Measurements from ENCODE around the gene EPHA3.
"Not testable (repeated sequence)": the region's sequence is repeated elsewhere in the genome, so short reads cannot be mapped to it uniquely, and the experiment has no call there.

EPHA3 gene

GRCh38 chr3:89289574-89290190 lies 182.3 kb downstream of the EPHA3 start:
- no peak for DNase-seq

GRCh38 chr3:89297199-89297598 lies 189.8 kb downstream of the EPHA3 start:
- DNase-seq, result no peak

GRCh38 chr3:89300526-89300925 lies 193.1 kb downstream of the EPHA3 start:
- no peak for DNase-seq

GRCh38 chr3:89300981-89301380 lies 193.6 kb downstream of the EPHA3 start:
- no peak for DNase-seq

GRCh38 chr3:89303701-89304100 lies 196.3 kb downstream of the EPHA3 start:
- DNase-seq, result no peak

GRCh38 chr3:89306540-89306939 lies 199.1 kb downstream of the EPHA3 start:
- DNase-seq, result no peak

- no peak for DNase-seq
Observed at GRCh38 chr3:89311581-89311980, 204.2 kb downstream of the EPHA3 start.

- no peak for DNase-seq
Observed at GRCh38 chr3:89312141-89312540, 204.7 kb downstream of the EPHA3 start.

- DNase-seq, result no peak
Observed at GRCh38 chr3:89314454-89315098, 207.2 kb downstream of the EPHA3 start.

- no peak for DNase-seq
Observed at GRCh38 chr3:89315750-89316470, 208.5 kb downstream of the EPHA3 start.

- DNase-seq, result no peak
Observed at GRCh38 chr3:89320186-89320585, 212.8 kb downstream of the EPHA3 start.

- no peak for DNase-seq
Observed at GRCh38 chr3:89326997-89327396, 219.6 kb downstream of the EPHA3 start.

- no peak for DNase-seq
Observed at GRCh38 chr3:89332386-89332785, 225.0 kb downstream of the EPHA3 start.

- no peak for DNase-seq
Observed at GRCh38 chr3:89332793-89333192, 225.4 kb downstream of the EPHA3 start.

- no peak for DNase-seq
Observed at GRCh38 chr3:89335693-89336092, 228.3 kb downstream of the EPHA3 start.

- no peak for DNase-seq
Observed at GRCh38 chr3:89340408-89340807, 233.0 kb downstream of the EPHA3 start.

- no peak for DNase-seq
Observed at GRCh38 chr3:89344076-89344475, 236.7 kb downstream of the EPHA3 start.

GRCh38 chr3:89350935-89351334 lies 243.5 kb downstream of the EPHA3 start:
- DNase-seq, result not testable (repeated sequence)

- no peak for DNase-seq
Observed at GRCh38 chr3:89353465-89353864, 246.0 kb downstream of the EPHA3 start.

- DNase-seq, result no peak
Observed at GRCh38 chr3:89358281-89358680, 250.9 kb downstream of the EPHA3 start.

- DNase-seq, result no peak
Observed at GRCh38 chr3:89360156-89360555, 252.7 kb downstream of the EPHA3 start.

- no peak for DNase-seq
Observed at GRCh38 chr3:89362496-89362895, 255.1 kb downstream of the EPHA3 start.

- no peak for DNase-seq
Observed at GRCh38 chr3:89363171-89363570, 255.8 kb downstream of the EPHA3 start.

GRCh38 chr3:89364314-89364713 lies 256.9 kb downstream of the EPHA3 start:
- no peak for DNase-seq

Data from NCI-H774 (cell line).